ENCODE measurements around the gene HCRTR1. TPM values are rescaled to one million over a fixed set of nuclear protein-coding genes. Genes with fewer than 3 reads are reported as not detected.
A peak's percentile ranks its signal among the peaks of the same experiment; 100 is the strongest.

HCRTR1 gene
- total and polyA plus RNA-seq, 2 of the 8 experiments (the other 6 are each of a cell fraction or from before 2014, with no cell fraction given) = 0.35 to 0.39 TPM

DNA sequence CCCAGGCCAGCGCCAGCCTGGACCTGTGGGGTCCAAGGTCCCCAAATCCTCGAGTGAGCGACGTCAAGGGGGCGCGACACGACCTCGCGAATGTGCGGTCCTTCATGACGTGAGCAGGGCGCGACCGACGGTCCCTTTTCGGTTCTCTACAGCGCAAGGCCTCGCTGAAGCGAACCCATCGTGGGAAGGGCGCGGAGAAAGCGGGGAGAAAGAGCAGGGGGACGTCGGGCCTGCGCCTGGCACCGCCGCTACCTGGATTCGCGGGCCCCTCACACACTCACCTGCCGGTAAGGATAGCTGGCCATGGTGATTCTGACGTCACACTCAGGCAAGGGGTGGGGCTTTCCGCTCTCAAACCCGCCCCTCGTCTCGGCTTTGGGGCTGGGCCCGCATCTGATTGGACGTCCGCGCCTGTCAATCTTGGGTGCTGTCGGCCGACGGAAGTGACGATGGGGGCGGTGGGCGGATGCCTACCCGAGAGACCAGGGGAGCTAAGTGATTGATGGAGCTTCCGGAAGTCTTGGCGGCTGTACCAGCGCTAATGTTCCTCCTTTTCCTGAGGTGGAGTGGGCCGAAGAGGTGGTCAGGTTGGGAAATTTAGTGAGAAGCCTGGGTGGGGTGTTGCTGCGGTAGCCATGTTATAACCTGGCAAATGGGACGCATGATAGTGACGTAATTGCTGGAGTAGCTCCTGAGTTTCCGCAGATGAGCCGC, 27.2 kb downstream of the HCRTR1 start, which contains the start of gene PEF1 (continued):
- TF ChIP-seq HDAC6 (IDR thresholded peaks at IDR 0.05; ENCODE audit: low read depth, low read length) (no peak), JUND (IDR thresholded peaks at IDR 0.05; ENCODE audit: low read length) (peak; percentile 56), TCF12 (IDR thresholded peaks at IDR 0.05; ENCODE audit: low read depth, low read length) (no peak), EGR1 (IDR thresholded peaks at IDR 0.05; ENCODE audit: borderline replicate concordance, low read depth, low read length) (no peak), SUZ12 (IDR thresholded peaks at IDR 0.05; ENCODE audit: low read length) (no peak), TAF7 (optimal IDR thresholded peaks at IDR 0.05; ENCODE audit: borderline replicate concordance, low read depth, low read length) (peak; percentile 51), SP1 (IDR thresholded peaks at IDR 0.05; ENCODE audit: low read depth, low read length) (peak; percentile 62; the same call in 1 of the 2 replicates), KDM4A (IDR thresholded peaks at IDR 0.05; ENCODE audit: low read depth, low read length, severe bottlenecking) (peak; percentile 100), KDM5A (IDR thresholded peaks at IDR 0.05; ENCODE audit: low read length) (peak; percentile 91), RNF2 (IDR thresholded peaks at IDR 0.05; ENCODE audit: borderline replicate concordance, low read depth, low read length, missing control alignments, poor library complexity, severe bottlenecking) (no peak), SAP30 (IDR thresholded peaks at IDR 0.05; ENCODE audit: insufficient read depth, insufficient replicate concordance, low read length) (no peak), ZNF274 (IDR thresholded peaks at IDR 0.05; ENCODE audit: borderline replicate concordance, extremely low read depth, low read length) (no peak), CHD1 (IDR thresholded peaks at IDR 0.05; ENCODE audit: low read depth, low read length) (no peak), NRF1 (IDR thresholded peaks at IDR 0.05; ENCODE audit: low read depth, low read length) (no peak), NANOG (IDR thresholded peaks at IDR 0.05; ENCODE audit: insufficient read depth, low read depth, low read length, poor library complexity, severe bottlenecking) (no peak), MAFK (IDR thresholded peaks at IDR 0.05; ENCODE audit: low read depth, low read length) (no peak), BACH1 (IDR thresholded peaks at IDR 0.05; ENCODE audit: low read length) (no peak), KDM1A (IDR thresholded peaks at IDR 0.05; ENCODE audit: borderline replicate concordance, low read length) (no peak), E2F6 (IDR thresholded peaks at IDR 0.05) (no peak), JUN (IDR thresholded peaks at IDR 0.05; ENCODE audit: low read depth, low read length) (no peak), CHD2 (IDR thresholded peaks at IDR 0.05; ENCODE audit: low read length) (peak; percentile 43), TBP (IDR thresholded peaks at IDR 0.05; ENCODE audit: low read depth, low read length) (peak; percentile 68), TAF1 (IDR thresholded peaks at IDR 0.05; ENCODE audit: low read depth, low read length) (peak; percentile 83)
